Uterus (tissue), 2 donors: ENCODE results near the gene PROM1.

Source experiments
- CTCF ChIP-seq, 4 experiments: fragments of 200-600 bp in 2 of 4; fragments of 450-650 bp in 2 of 4; sonication (generic) in 2 of 4; IDR thresholded peaks; one replicate each; pipeline ENCODE4 v1.5.1; 2016 to 2019; ENCODE audit warnings: antibody characterized with exemption in 4 of 4, mild to moderate bottlenecking in 2 of 4, moderate library complexity in 1 of 4
- POLR2A ChIP-seq, 2 donors: fragments of 450-650 bp; IDR thresholded peaks; one replicate each; pipeline ENCODE4 v1.6.1; 2016; ENCODE audit warnings: antibody characterized with exemption in 2 of 2, mild to moderate bottlenecking in 1 of 2, moderate library complexity in 1 of 2

GRCh38 chr4:16110199-16110598, 26.4 kb upstream of the PROM1 start:
- no peak for TF ChIP-seq CTCF (IDR thresholded peaks at IDR 0.05)
- TF ChIP-seq POLR2A (IDR thresholded peaks at IDR 0.05), result no peak
